B cell (primary cell): Measurements from ENCODE around the gene SSBP3. TPM values are rescaled to one million over a fixed set of nuclear protein-coding genes. Genes with fewer than 3 reads are reported as not detected.

Source experiments
- ATAC-seq: fragments of 200-7000 bp; cut with Tn5 transposase; one replicate; pipeline ENCODE4 v1.10.0; 2021; ENCODE audit warnings: low read depth, mild to moderate bottlenecking, moderate number of reproducible peaks, moderate library complexity
- CTCF ChIA-PET: fragments of 350-600 bp; sonication (Branson Sonifier 250); formaldehyde crosslinking; loops from one replicate; lab custom pipeline; 2021; ENCODE audit warnings: antibody characterized with exemption, inconsistent platforms; lab: Charles Lee
- POLR2A ChIA-PET: fragments of 350-600 bp; sonication (Branson Sonifier 250); formaldehyde crosslinking; loops from one replicate; lab custom pipeline; 2021; ENCODE audit warnings: antibody characterized with exemption; lab: Charles Lee
- DNase-seq: peaks from one replicate; pipeline ENCODE4 v3.0.0; 2013
- H2AFZ ChIP-seq: 2 replicates; pipeline ENCODE4 v1.6.1; 2012; ENCODE audit warnings: mild to moderate bottlenecking, low read depth, low read length; ENCODE audit not compliant: insufficient read depth, poor library complexity, severe bottlenecking
- H3K27ac ChIP-seq, 2 donors: 1 replicate in 1 of 2; 2 replicates in 1 of 2; pipeline ENCODE4 v1.5.1; 2012 to 2013; ENCODE audit warnings: low read length in 2 of 2, mild to moderate bottlenecking in 2 of 2, moderate library complexity in 1 of 2
- H3K27me3 ChIP-seq, 4 experiments: fragments of 200-600 bp in 1 of 4; sonication (generic) in 1 of 4; replicated peaks in 1 of 4; 1 replicate in 2 of 4; 2 replicates in 2 of 4; pipeline versions ENCODE4 v1.6.1 to v1.7.0; 2013 to 2016; ENCODE audit warnings: low read length in 3 of 4, mild to moderate bottlenecking in 2 of 4, mixed read lengths in 1 of 4, moderate library complexity in 1 of 4; ENCODE audit not compliant: insufficient read depth in 4 of 4, control insufficient read depth in 3 of 4; ENCODE audit errors: control extremely low read depth in 1 of 4
- H3K36me3 ChIP-seq, 2 experiments: replicated peaks in 1 of 2; 1 replicate in 1 of 2; 2 replicates in 1 of 2; pipeline versions ENCODE4 v1.6.1 to v1.7.1; 2013; ENCODE audit warnings: low read length in 1 of 2; ENCODE audit not compliant: insufficient read depth in 2 of 2, control insufficient read depth in 1 of 2; ENCODE audit errors: control extremely low read depth in 1 of 2, extremely low read depth in 1 of 2
- H3K4me1 ChIP-seq, 2 donors: fragments of 200-600 bp in 1 of 2; sonication (generic) in 1 of 2; 1 replicate in 1 of 2; 2 replicates in 1 of 2; pipeline versions ENCODE4 v1.5.1 to v1.6.1; 2013 to 2017; ENCODE audit warnings: low read length in 2 of 2; ENCODE audit not compliant: control insufficient read depth in 2 of 2, insufficient read depth in 2 of 2
- H3K4me2 ChIP-seq: replicated peaks from 2 replicates; pipeline ENCODE3; 2012; ENCODE audit warnings: mild to moderate bottlenecking, low read depth, low read length; ENCODE audit not compliant: poor library complexity, severe bottlenecking
- H3K4me3 ChIP-seq, 5 experiments: fragments of 200-600 bp in 1 of 5; sonication (generic) in 1 of 5; 1 replicate in 3 of 5; 2 replicates in 2 of 5; pipeline versions ENCODE4 v1.5.1 to v1.7.0; 2011 to 2016; ENCODE audit warnings: low read length in 4 of 5, mild to moderate bottlenecking in 4 of 5, low read depth in 2 of 5, control low read depth in 1 of 5, moderate library complexity in 1 of 5; ENCODE audit not compliant: insufficient read depth in 1 of 5; ENCODE audit errors: control extremely low read depth in 1 of 5, extremely low read depth in 1 of 5
- H3K79me2 ChIP-seq: fragments of 200-600 bp; sonication (generic); one replicate; pipeline ENCODE4 v1.6.0; 2016; ENCODE audit warnings: low read length; ENCODE audit not compliant: control insufficient read depth, insufficient read depth
- H3K9ac ChIP-seq: fragments of 200-600 bp; sonication (generic); 2 replicates; pipeline ENCODE4 v1.6.1; 2017; ENCODE audit warnings: mild to moderate bottlenecking, low read length, moderate library complexity
- H3K9me3 ChIP-seq, 3 donors: one replicate each; pipeline versions ENCODE4 v1.6.1 to v1.7.1; 2013; ENCODE audit warnings: low read length in 2 of 3; ENCODE audit not compliant: control insufficient read depth in 2 of 3, insufficient read depth in 1 of 3; ENCODE audit errors: control extremely low read depth in 1 of 3
- H4K20me1 ChIP-seq: 2 replicates; pipeline ENCODE4 v1.6.0; 2012; ENCODE audit warnings: mild to moderate bottlenecking, low read length; ENCODE audit not compliant: insufficient read depth, control insufficient read depth, poor library complexity, severe bottlenecking
- H3K27ac Mint-ChIP-seq: one replicate; pipeline ENCODE4 v1.8.0; 2021; ENCODE audit warnings: mixed read lengths
- H3K27me3 Mint-ChIP-seq: one replicate; pipeline ENCODE4 v1.8.0; 2021; ENCODE audit warnings: mixed read lengths
- H3K4me1 Mint-ChIP-seq: one replicate; pipeline ENCODE4 v1.8.0; 2021; ENCODE audit warnings: mixed read lengths
- H3K4me3 Mint-ChIP-seq: one replicate; pipeline ENCODE4 v1.8.0; 2021; ENCODE audit warnings: mixed read lengths
- H3K9me3 Mint-ChIP-seq: one replicate; pipeline ENCODE4 v1.8.0; 2022; ENCODE audit warnings: mixed read lengths; ENCODE audit not compliant: insufficient read depth
- CTCF ChIP-seq: fragments of 200-600 bp; IDR thresholded peaks from one replicate; pipeline ENCODE4 v1.8.0; 2022; ENCODE audit warnings: antibody characterized with exemption, mild to moderate bottlenecking
- EZH2 ChIP-seq: IDR thresholded peaks from 2 replicates; pipeline ENCODE4 v1.6.1; 2012; ENCODE audit warnings: borderline replicate concordance, low read depth, mild to moderate bottlenecking, moderate library complexity, low read length; ENCODE audit not compliant: insufficient read depth, poor library complexity, severe bottlenecking
- WGBS: methylation state at CpG from one replicate; pipeline ENCODE4 v1.1.5; 2013; ENCODE audit warnings: missing lambda C conversion rate; ENCODE audit not compliant: insufficient coverage; 5-methylcytosine and 5-hydroxymethylcytosine counted together
- intact Hi-C: fragments of 100-400 bp; cut with micrococcal nuclease; formaldehyde crosslinking; loops from one replicate; pipeline ENCODE4 v1.10.0; 2022
- polyA plus RNA-seq: library from polyadenylated mRNA; depleted of rRNA; stranded (reverse); fragments of >200 nt; gene quantifications from 2 replicates; pipeline ENCODE4 v1.2.3, GENCODE V29; 2012
- total RNA-seq, 2 donors: library from RNA; stranded (reverse); fragments of 120-200 nt in 1 of 2; gene quantifications; 1 replicate in 1 of 2; 2 replicates in 1 of 2; pipeline versions ENCODE4 v1.2.3 to v1.2.4, GENCODE V29; 2013 to 2022

Gene SSBP3
- total and polyA plus RNA-seq, 2 donors (not counting 1 experiment from before 2014, with no cell fraction given), result 16.9 to 30.7 TPM

GRCh38 chr1:54305906-54306514, 100.2 kb downstream of the SSBP3 start:
- Mint-ChIP-seq H3K27me3 (no peaks in the 10 kb centered on the region), H3K4me3 (no peak overlapping the region), H3K4me1 (peaks cover 2% of the 10 kb centered on the region), H3K9me3 (no peaks in the 10 kb centered on the region), H3K27ac (no peak overlapping the region)
- no peaks in the 10 kb centered on the region for H3K27me3 ChIP-seq
- no peaks in the 10 kb centered on the region for H3K36me3 ChIP-seq
- H3K4me2 ChIP-seq, result no peak overlapping the region
- 96% methylated on average over 4 of the region's 7 CpGs for WGBS
- peaks cover 35% of the 10 kb centered on the region for H3K79me2 ChIP-seq
- DNase-seq, result no peak
- no peaks in the 10 kb centered on the region for H3K9me3 ChIP-seq
- no peak overlapping the region for H3K9ac ChIP-seq
- CTCF ChIA-PET, result no interaction called here
- POLR2A ChIA-PET, result no interaction called here
- no peaks in the 10 kb centered on the region for H4K20me1 ChIP-seq
- ATAC-seq, result no peak
- no peak overlapping the region for H3K27ac ChIP-seq
- intact Hi-C loops, result no loop called here
- no peak overlapping the region for H3K4me3 ChIP-seq
- TF ChIP-seq CTCF, result no peak
- TF ChIP-seq EZH2, result no peak
- no peak overlapping the region for H2AFZ ChIP-seq
- no peaks in the 10 kb centered on the region for H3K4me1 ChIP-seq

GRCh38 chr1:54304518-54304917, 101.7 kb downstream of the SSBP3 start:
- Mint-ChIP-seq H3K4me1 (peaks cover 7% of the 10 kb centered on the region), H3K9me3 (no peaks in the 10 kb centered on the region), H3K4me3 (no peak overlapping the region), H3K27ac (no peak overlapping the region), H3K27me3 (no peaks in the 10 kb centered on the region)
- H3K9ac ChIP-seq, result no peak overlapping the region
- CTCF ChIA-PET, result no interaction called here
- H3K4me1 ChIP-seq, result no peaks in the 10 kb centered on the region
- no peaks in the 10 kb centered on the region for H3K27me3 ChIP-seq
- H3K9me3 ChIP-seq, result no peaks in the 10 kb centered on the region
- no peak overlapping the region for H3K4me2 ChIP-seq
- intact Hi-C loops, result no loop called here
- no peak for ATAC-seq
- no peak for TF ChIP-seq EZH2
- no peak for TF ChIP-seq CTCF
- H3K27ac ChIP-seq, result no peak overlapping the region
- peaks cover 44% of the 10 kb centered on the region for H3K79me2 ChIP-seq
- no peaks in the 10 kb centered on the region for H3K36me3 ChIP-seq
- no peak overlapping the region for H2AFZ ChIP-seq
- POLR2A ChIA-PET, result no interaction called here
- H3K4me3 ChIP-seq, result no peak overlapping the region
- no peaks in the 10 kb centered on the region for H4K20me1 ChIP-seq
- DNase-seq, result no peak
- 91% methylated on average over 2 of the region's 2 CpGs for WGBS
